GM12878 (cell line): Measurements from ENCODE around the gene CLSTN2. TPM values are rescaled to one million over a fixed set of nuclear protein-coding genes. Genes with fewer than 3 reads are reported as not detected.

Source experiments
- ATAC-seq: fragments of 200-7000 bp; cut with Tn5 transposase; 3 replicates; pipeline ENCODE4 v1.9.1; 2020; ENCODE audit warnings: mild to moderate bottlenecking, moderate library complexity
- BruUV-seq: library from RNA; stranded (reverse); fragments of 400-500 nt; replicated peaks from 2 replicates; lab custom pipeline; 2021; lab: Mats Ljungman, UMichigan
- CTCF ChIA-PET: fragments of 300-600 bp; sonication (Branson Sonifier 250); formaldehyde crosslinking; extraction: SDS; loops from one replicate; lab custom pipeline; 2021; ENCODE audit warnings: inconsistent platforms; lab: Yijun Ruan, JAX
- POLR2A ChIA-PET: fragments of 350-600 bp; formaldehyde crosslinking; extraction: SDS; loops from one replicate; lab custom pipeline; 2021; ENCODE audit warnings: inconsistent platforms; lab: Charles Lee
- RAD21 ChIA-PET: fragments of 300-600 bp; sonication (Branson Sonifier 250); formaldehyde crosslinking; loops from one replicate; lab custom pipeline; 2023; ENCODE audit warnings: antibody characterized with exemption; ENCODE audit not compliant: unreplicated experiment; lab: Charles Lee
- SMC1A ChIA-PET: fragments of 300-600 bp; sonication (Branson Sonifier 250); formaldehyde crosslinking; loops from one replicate; lab custom pipeline; 2023; ENCODE audit not compliant: unreplicated experiment, uncharacterized antibody; lab: Charles Lee
- DNase-seq: peaks from one replicate; pipeline ENCODE4 v3.0.0-alpha.2; 2011; ENCODE audit warnings: low read depth, low spot score
- FAIRE-seq: peaks from 3 replicates; lab custom pipeline; 2011; peaks lifted over from hg19 to GRCh38; lab: Jason Lieb, UNC
- H2AFZ ChIP-seq: 2 replicates; pipeline ENCODE4 v1.6.0; 2011; ENCODE audit warnings: low read depth, low read length, control low read depth; ENCODE audit not compliant: control insufficient read depth
- H3K27ac ChIP-seq: 2 replicates; pipeline ENCODE4 v1.5.1; 2011; ENCODE audit warnings: control low read depth; ENCODE audit not compliant: control insufficient read depth, insufficient read depth
- H3K27me3 ChIP-seq, 2 experiments: replicated peaks in 1 of 2; 2 replicates each; pipeline versions ENCODE4 v1.6.0 to v1.6.1; 2011; ENCODE audit warnings: low read length in 1 of 2; ENCODE audit not compliant: control insufficient read depth in 2 of 2, insufficient read depth in 2 of 2
- H3K36me3 ChIP-seq, 2 experiments: 2 replicates each; pipeline ENCODE4 v1.5.1; 2011; ENCODE audit warnings: low read length in 1 of 2; ENCODE audit not compliant: control insufficient read depth in 2 of 2, insufficient read depth in 2 of 2
- H3K4me1 ChIP-seq: 2 replicates; pipeline ENCODE4 v1.6.1; 2011; ENCODE audit warnings: mild to moderate bottlenecking, low read length, moderate library complexity, mixed read lengths; ENCODE audit not compliant: control insufficient read depth, insufficient read depth
- H3K4me2 ChIP-seq: 2 replicates; pipeline ENCODE4 v1.6.0; 2011; ENCODE audit warnings: control low read depth; ENCODE audit not compliant: control insufficient read depth, insufficient read depth
- H3K4me3 ChIP-seq: fragments of 200-600 bp; sonication (generic); 2 replicates; pipeline ENCODE4 v1.5.1; 2016
- H3K79me2 ChIP-seq: 2 replicates; pipeline ENCODE4 v1.6.0; 2011; ENCODE audit warnings: low read length; ENCODE audit not compliant: control insufficient read depth, insufficient read depth
- H3K9ac ChIP-seq: 2 replicates; pipeline ENCODE4 v1.8.0; 2011; ENCODE audit warnings: low read length, control low read depth, mixed read lengths; ENCODE audit not compliant: control insufficient read depth, insufficient read depth
- H3K9me3 ChIP-seq: replicated peaks from 3 replicates; pipeline ENCODE4 v1.5.1; 2011; ENCODE audit warnings: mild to moderate bottlenecking, low read length; ENCODE audit not compliant: control insufficient read depth, insufficient read depth
- H4K20me1 ChIP-seq: 2 replicates; pipeline ENCODE4 v1.6.0; 2011; ENCODE audit not compliant: control insufficient read depth, insufficient read depth
- CBX3 ChIP-seq: fragments of 200-600 bp; sonication (generic); IDR thresholded peaks from 2 replicates; pipeline ENCODE4 v1.6.1; 2016; ENCODE audit warnings: low read depth, borderline replicate concordance
- CBX5 ChIP-seq: sonication (generic); IDR thresholded peaks from 2 replicates; pipeline ENCODE4 v1.6.1; 2016; ENCODE audit warnings: low read depth, moderate library complexity, mild to moderate bottlenecking, inconsistent platforms
- NFYB ChIP-seq: IDR thresholded peaks from 2 replicates; pipeline ENCODE4 v1.6.1; 2011; ENCODE audit warnings: low read depth, mild to moderate bottlenecking, low read length, improper control_type of control experiment, moderate library complexity; ENCODE audit not compliant: insufficient read depth
- RAD51 ChIP-seq: fragments of 450-650 bp; IDR thresholded peaks from 2 replicates; pipeline ENCODE4 v1.6.1; 2016; ENCODE audit warnings: moderate library complexity, mild to moderate bottlenecking, inconsistent platforms
- WGBS: methylation state at CpG from one replicate; pipeline ENCODE4 v1.1.6; 2016; ENCODE audit warnings: low lambda C conversion rate; ENCODE audit not compliant: insufficient replicate concordance, insufficient coverage; ENCODE audit errors: missing lambda C conversion rate; 5-methylcytosine and 5-hydroxymethylcytosine counted together
- in situ Hi-C: fragments of 300-500 bp; cut with MboI; formaldehyde crosslinking; loops from 9 replicates; pipeline ENCODE4 v1.14.3; 2018; ENCODE audit warnings: mixed read lengths
- intact Hi-C: fragments of 100-400 bp; cut with micrococcal nuclease; formaldehyde crosslinking; loops from one replicate; pipeline ENCODE4 v1.14.2; 2022; ENCODE audit not compliant: unreplicated experiment
- polyA plus RNA-seq, 11 experiments: library from polyadenylated mRNA; depleted of rRNA in 4 of 11; unstranded in 6 of 11; stranded (reverse) in 5 of 11; fragments of >200 nt; fragmentation: Nextera tagmentation in 4 of 11; fragmentation: Illumina TruSeq in 1 of 11; extraction: Ambion mirVana in 4 of 11; extraction: Trizol in 1 of 11; gene quantifications; 1 replicate in 1 of 11; 2 replicates in 10 of 11; pipeline versions ENCODE4 v1.2.1 to v1.2.3, GENCODE V29; 2011 to 2016; ENCODE audit warnings: inconsistent platforms in 2 of 11, missing spikeins in 2 of 11, low read depth in 1 of 11
- total RNA-seq, 4 experiments: library from RNA; depleted of rRNA in 3 of 4; stranded (reverse); fragments of >200 nt in 3 of 4; fragmentation: Illumina TruSeq in 1 of 4; extraction: Trizol in 1 of 4; gene quantifications; 2 replicates each; pipeline versions ENCODE4 v1.2.1 to v1.2.3, GENCODE V29; 2013 to 2021

CLSTN2 gene
- total and polyA plus RNA-seq, 10 of the 15 experiments (the other 5 are each of a cell fraction or from before 2014, with no cell fraction given), result under 0.01 to 0.10 (median under 0.01) TPM; not detected in 5

GRCh38 chr3:140199008-140199407 lies 264.0 kb downstream of the CLSTN2 start:
- ChIA-PET CTCF (no interaction called here), RAD21 (no interaction called here), SMC1A (interaction anchor here (0.9 to 2.1 kb wide), 4 partner anchors 15 to 70 kb away, joined by 3 to 6 read pairs (median 4); no protein-coding TSS in a partner anchor), POLR2A (no interaction called here)
- no TSS peak for BruUV-seq
- H3K4me2 ChIP-seq, result no peak overlapping the region
- H3K4me3 ChIP-seq, result no peak overlapping the region
- DNase-seq (no peak), ATAC-seq (no peak), FAIRE-seq (no peak)
- H3K4me1 ChIP-seq, result no peaks in the 10 kb centered on the region
- 38% methylated on average over 2 of the region's 2 CpGs for WGBS
- H4K20me1 ChIP-seq, result no peaks in the 10 kb centered on the region
- no peaks in the 10 kb centered on the region for H3K27me3 ChIP-seq
- H2AFZ ChIP-seq, result no peak overlapping the region
- H3K9me3 ChIP-seq, result no peaks in the 10 kb centered on the region
- H3K36me3 ChIP-seq, result no peaks in the 10 kb centered on the region
- no peaks in the 10 kb centered on the region for H3K79me2 ChIP-seq
- H3K9ac ChIP-seq, result no peak overlapping the region
- intact Hi-C loops, result no loop called here
- TF ChIP-seq CBX3 (no peak), CBX5 (no peak), NFYB (no peak)
- H3K27ac ChIP-seq, result no peak overlapping the region
- in situ Hi-C loops, result no loop called here

- Histone ChIP-seq H2AFZ (no peak overlapping the region), H3K79me2 (no peaks in the 10 kb centered on the region), H3K9me3 (no peaks in the 10 kb centered on the region), H3K9ac (no peak overlapping the region), H3K36me3 (no peaks in the 10 kb centered on the region), H4K20me1 (no peaks in the 10 kb centered on the region), H3K4me3 (no peak overlapping the region), H3K4me1 (no peaks in the 10 kb centered on the region), H3K27me3 (no peaks in the 10 kb centered on the region), H3K4me2 (no peak overlapping the region), H3K27ac (no peak overlapping the region)
- 30% methylated on average over 2 of the region's 2 CpGs for WGBS
- ChIA-PET POLR2A (no interaction called here), SMC1A (interaction anchor here (0.9 to 2.1 kb wide), 3 partner anchors 14 to 71 kb away, joined by 3 to 5 read pairs (median 4); no protein-coding TSS in a partner anchor), RAD21 (no interaction called here), CTCF (no interaction called here)
- TF ChIP-seq NFYB (no peak), RAD51 (no peak)
- ATAC-seq (no peak), FAIRE-seq (no peak), DNase-seq (no peak)
- intact Hi-C loops (loop anchor here (5.0 kb wide), 1 partner anchor 772 kb away; no protein-coding TSS in a partner anchor), in situ Hi-C loops (no loop called here)
- no TSS peak for BruUV-seq
These were observed 264.8 kb downstream of the CLSTN2 start for GRCh38 chr3:140199743-140200142.
